K562 (cell line): ENCODE data around the gene RPTOR. TPM values are rescaled to one million over a fixed set of nuclear protein-coding genes. Genes with fewer than 3 reads are reported as not detected.

Experiments used
- ATAC-seq: fragments of 200-7000 bp; cut with Tn5 transposase; 3 replicates; pipeline ENCODE4 v1.9.1; 2020; ENCODE audit warnings: moderate library complexity
- BruUV-seq: library from RNA; stranded (reverse); fragments of 400-500 nt; replicated peaks from 2 replicates; lab custom pipeline; 2021; lab: Mats Ljungman, UMichigan
- CTCF ChIA-PET: fragments of 300-600 bp; formaldehyde crosslinking; extraction: SDS; loops from one replicate; lab custom pipeline; 2021; ENCODE audit warnings: low intra/inter-chr PET ratio; lab: Yijun Ruan, JAX
- POLR2A ChIA-PET: fragments of 300-600, 350-650 bp; sonication (Branson Sonifier 250); formaldehyde crosslinking; extraction: SDS; loops from one replicate; lab custom pipeline; 2021; ENCODE audit warnings: antibody characterized with exemption, inconsistent platforms; lab: Yijun Ruan, JAX
- DNase-seq, 4 experiments: peaks; one replicate each; pipeline versions ENCODE4 v3.0.0 to v3.0.0-alpha.2; 2011 to 2018; ENCODE audit warnings: low spot score in 3 of 4, mixed read lengths in 3 of 4; ENCODE audit errors: extremely low read depth in 1 of 4
- FAIRE-seq: peaks from 2 replicates; lab custom pipeline; 2011; peaks lifted over from hg19 to GRCh38; lab: Jason Lieb, UNC
- H2AFZ ChIP-seq: 2 replicates; pipeline ENCODE4 v1.6.0; 2011; ENCODE audit warnings: low read depth, low read length, control low read depth, inconsistent platforms
- H3K27ac ChIP-seq: fragments of 200-600 bp; 3 replicates; pipeline ENCODE4 v1.8.0; 2011; ENCODE audit warnings: low read depth, mild to moderate bottlenecking, control low read depth, inconsistent platforms, low read length, moderate library complexity, mixed read lengths; ENCODE audit errors: extremely low read depth
- H3K27me3 ChIP-seq, 2 experiments: fragments of 300-600 bp in 1 of 2; 2 replicates in 1 of 2; 3 replicates in 1 of 2; pipeline versions ENCODE4 v1.6.0 to v1.8.0; 2011; ENCODE audit warnings: inconsistent platforms in 2 of 2, low read length in 2 of 2, mild to moderate bottlenecking in 1 of 2, mixed read lengths in 1 of 2, moderate library complexity in 1 of 2; ENCODE audit not compliant: control insufficient read depth in 2 of 2, insufficient read depth in 2 of 2
- H3K36me3 ChIP-seq: fragments of 300-600 bp; 3 replicates; pipeline ENCODE4 v1.8.0; 2011; ENCODE audit warnings: mild to moderate bottlenecking, low read length, inconsistent platforms; ENCODE audit not compliant: control insufficient read depth, insufficient read depth
- H3K4me1 ChIP-seq, 2 experiments: fragments of 200-600 bp in 1 of 2; replicated peaks in 1 of 2; 2 replicates in 1 of 2; 3 replicates in 1 of 2; pipeline versions ENCODE4 v1.5.1 to v1.8.0; 2011; ENCODE audit warnings: inconsistent platforms in 2 of 2, low read length in 2 of 2, mild to moderate bottlenecking in 1 of 2, mixed read lengths in 1 of 2, moderate library complexity in 1 of 2; ENCODE audit not compliant: control insufficient read depth in 2 of 2, insufficient read depth in 2 of 2
- H3K4me2 ChIP-seq: 2 replicates; pipeline ENCODE4 v1.6.1; 2011; ENCODE audit warnings: low read length, control low read depth, inconsistent platforms, mixed read lengths; ENCODE audit not compliant: insufficient read depth
- H3K4me3 ChIP-seq: fragments of 200-600 bp; sonication (generic), shearing (Covaris generic); 2 replicates; pipeline ENCODE4 v1.5.1; 2016; ENCODE audit warnings: control low read depth, inconsistent platforms
- H3K79me2 ChIP-seq: fragments of 200-600 bp; 3 replicates; pipeline ENCODE4 v1.8.0; 2011; ENCODE audit warnings: low read length, inconsistent platforms; ENCODE audit not compliant: control insufficient read depth, insufficient read depth
- H3K9ac ChIP-seq, 2 experiments: 2 replicates each; pipeline versions ENCODE4 v1.6.0 to v1.6.1; 2011; ENCODE audit warnings: low read depth in 2 of 2, low read length in 2 of 2, control low read depth in 1 of 2, inconsistent platforms in 1 of 2, mild to moderate bottlenecking in 1 of 2, mixed read lengths in 1 of 2; ENCODE audit not compliant: insufficient read depth in 1 of 2
- H3K9me1 ChIP-seq: one replicate; pipeline ENCODE4 v1.6.0; 2011; ENCODE audit warnings: inconsistent platforms, mild to moderate bottlenecking, low read length, moderate library complexity; ENCODE audit not compliant: control insufficient read depth, insufficient read depth
- H3K9me3 ChIP-seq: replicated peaks from 2 replicates; pipeline ENCODE4 v1.5.1; 2011; ENCODE audit warnings: low read depth, low read length, inconsistent platforms; ENCODE audit not compliant: control insufficient read depth, insufficient read depth
- H4K20me1 ChIP-seq: replicated peaks from 2 replicates; pipeline ENCODE4 v1.6.1; 2011; ENCODE audit warnings: low read length, inconsistent platforms, mixed read lengths; ENCODE audit not compliant: control insufficient read depth, insufficient read depth
- GTF2A2 ChIP-seq: IDR thresholded peaks from 2 replicates; pipeline ENCODE4 v1.6.1; 2016; ENCODE audit warnings: mild to moderate bottlenecking, missing genetic modification characterization, missing compliant biosample characterization
- IRF2 ChIP-seq: sonication (generic); formaldehyde crosslinking; IDR thresholded peaks from 2 replicates; pipeline ENCODE4 v1.8.1; 2022; ENCODE audit warnings: mild to moderate bottlenecking, missing genetic modification reagents
- POLR2H ChIP-seq: IDR thresholded peaks from 2 replicates; pipeline ENCODE4 v1.6.1; 2016; ENCODE audit warnings: missing genetic modification characterization, low read depth, mild to moderate bottlenecking, control low read depth, missing compliant biosample characterization, moderate library complexity
- RFX7 ChIP-seq: fragments of 250-450 bp; sonication (Bioruptor Pico); IDR thresholded peaks from 2 replicates; pipeline ENCODE4 v1.5.1; 2021; ENCODE audit warnings: mild to moderate bottlenecking
- VEZF1 ChIP-seq: fragments of 200-800 bp; sonication (Bioruptor generic); IDR thresholded peaks from 2 replicates; pipeline ENCODE4 v1.6.1; 2017; ENCODE audit warnings: missing genetic modification characterization, missing compliant biosample characterization
- ZNF780A ChIP-seq: fragments of 250-450 bp; sonication (Bioruptor Pico); IDR thresholded peaks from 2 replicates; pipeline ENCODE4 v1.5.0; 2021; ENCODE audit warnings: mild to moderate bottlenecking
- WGBS: fragments of 100-300 bp; shearing (Covaris generic); methylation state at CpG from one replicate; pipeline ENCODE4 v1.1.6; 2016; ENCODE audit warnings: low coverage, mixed read lengths; ENCODE audit not compliant: insufficient coverage; ENCODE audit errors: missing lambda C conversion rate; 5-methylcytosine and 5-hydroxymethylcytosine counted together
- in situ Hi-C: fragments of 300-500 bp; cut with MboI; formaldehyde crosslinking; loops from 4 replicates; pipeline ENCODE4 v1.15.0; 2018; ENCODE audit warnings: inconsistent platforms, mixed read lengths
- intact Hi-C: fragments of 100-400 bp; cut with micrococcal nuclease; formaldehyde crosslinking; loops from 2 replicates; pipeline ENCODE4 v1.14.2; 2022
- polyA plus RNA-seq, 8 experiments: library from polyadenylated mRNA; depleted of rRNA in 4 of 8; stranded (reverse) in 5 of 8; unstranded in 3 of 8; fragments of >200 nt; fragmentation: Nextera tagmentation in 2 of 8; fragmentation: Illumina TruSeq in 1 of 8; extraction: Ambion mirVana in 2 of 8; extraction: Trizol in 1 of 8; gene quantifications; 2 replicates each; pipeline versions ENCODE4 v1.2.1 to v1.2.3, GENCODE V29; 2011 to 2014; ENCODE audit warnings: inconsistent platforms in 1 of 8, missing spikeins in 1 of 8
- total RNA-seq, 7 experiments: library from RNA; depleted of rRNA in 6 of 7; stranded (reverse); fragments of >200 nt in 6 of 7; fragmentation: Illumina TruSeq in 2 of 7; extraction: Trizol in 2 of 7; gene quantifications; 2 replicates each; pipeline versions ENCODE4 v1.2.1 to v1.2.3, GENCODE V29; 2011 to 2021; ENCODE audit warnings: low replicate concordance in 1 of 7
- TF ChIP-seq, protein P1 (sequence below): fragments of 250-450 bp; sonication (Bioruptor Pico); IDR thresholded peaks from 2 replicates; pipeline ENCODE4 v1.4.0; 2020

RPTOR gene
- total and polyA plus RNA-seq, 9 of the 15 experiments (the other 6 are each of a cell fraction or from before 2014, with no cell fraction given), result 0.24 to 54.1 (median 10.2) TPM

- no peaks in the 10 kb centered on the region; a peak in 1 of 5 replicates for H3K27me3 ChIP-seq
- H3K9me3 ChIP-seq, result no peaks in the 10 kb centered on the region
- H3K4me3 ChIP-seq, result no peak overlapping the region
- H4K20me1 ChIP-seq, result peaks cover 27% of the 10 kb centered on the region
- H3K79me2 ChIP-seq, result peaks cover 65% of the 10 kb centered on the region
- DNase-seq (no peak), FAIRE-seq (no peak), ATAC-seq (no peak)
- H3K9ac ChIP-seq, result peak overlapping the region in 1 of 2 experiments; percentile 46; a peak in 1 of 4 replicates
- no peak overlapping the region for H3K4me2 ChIP-seq
- no peak overlapping the region for H3K27ac ChIP-seq
- in situ Hi-C loops (no loop called here), intact Hi-C loops (no loop called here)
- ChIA-PET CTCF (no interaction called here), POLR2A (interaction anchor here (1.0 kb wide), 1 partner anchor 9 kb away, joined by 5 read pairs; no protein-coding TSS in a partner anchor)
- peaks cover 0 to 24% of the 10 kb centered on the region in 2 experiments; a peak in 2 of 5 replicates for H3K4me1 ChIP-seq
- H2AFZ ChIP-seq, result no peak overlapping the region
- H3K36me3 ChIP-seq, result no peaks in the 10 kb centered on the region
- H3K9me1 ChIP-seq, result peaks cover 7% of the 10 kb centered on the region
- WGBS, result 83% methylated on average over 5 of the region's 5 CpGs
- TF ChIP-seq RFX7 (CRISPR knock-in tag), result no peak
- no peak for TF ChIP-seq VEZF1 (CRISPR knock-in tag)
- TF ChIP-seq ZNF780A, result no peak
- TF ChIP-seq GTF2A2 (tag), result no peak
- BruUV-seq, result no TSS peak
Observed at GRCh38 chr17:80696964-80697363, 152.3 kb downstream of the RPTOR start.

GRCh38 chr17:80698297-80698696 lies 153.7 kb downstream of the RPTOR start:
- no peak overlapping the region for H3K9ac ChIP-seq
- CTCF ChIA-PET, result no interaction called here
- H3K4me2 ChIP-seq, result no peak overlapping the region
- no peak overlapping the region for H3K27ac ChIP-seq
- peaks cover 22% of the 10 kb centered on the region for H4K20me1 ChIP-seq
- no peak for DNase-seq
- H3K9me1 ChIP-seq, result peaks cover 7% of the 10 kb centered on the region
- no peaks in the 10 kb centered on the region; a peak in 1 of 5 replicates for H3K27me3 ChIP-seq
- peaks cover 66% of the 10 kb centered on the region for H3K79me2 ChIP-seq
- H3K36me3 ChIP-seq, result no peaks in the 10 kb centered on the region
- no peaks in the 10 kb centered on the region for H3K9me3 ChIP-seq
- intact Hi-C loops, result no loop called here
- peaks cover 0 to 28% of the 10 kb centered on the region in 2 experiments; a peak in 2 of 5 replicates for H3K4me1 ChIP-seq
- no peak for ATAC-seq
- in situ Hi-C loops, result no loop called here
- BruUV-seq, result no TSS peak
- no peak overlapping the region for H2AFZ ChIP-seq
- H3K4me3 ChIP-seq, result no peak overlapping the region
- POLR2A ChIA-PET, result interaction anchor here (0.6 kb wide), 1 partner anchor 12 kb away, joined by 7 read pairs; no protein-coding TSS in a partner anchor
- no peak for FAIRE-seq
- WGBS, result 89% methylated on average over 11 of the region's 14 CpGs
- TF ChIP-seq, protein P1, sequence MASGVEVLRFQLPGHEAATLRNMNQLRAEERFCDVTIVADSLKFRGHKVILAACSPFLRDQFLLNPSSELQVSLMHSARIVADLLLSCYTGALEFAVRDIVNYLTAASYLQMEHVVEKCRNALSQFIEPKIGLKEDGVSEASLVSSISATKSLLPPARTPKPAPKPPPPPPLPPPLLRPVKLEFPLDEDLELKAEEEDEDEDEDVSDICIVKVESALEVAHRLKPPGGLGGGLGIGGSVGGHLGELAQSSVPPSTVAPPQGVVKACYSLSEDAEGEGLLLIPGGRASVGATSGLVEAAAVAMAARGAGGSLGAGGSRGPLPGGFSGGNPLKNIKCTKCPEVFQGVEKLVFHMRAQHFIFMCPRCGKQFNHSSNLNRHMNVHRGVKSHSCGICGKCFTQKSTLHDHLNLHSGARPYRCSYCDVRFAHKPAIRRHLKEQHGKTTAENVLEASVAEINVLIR (CRISPR knock-in tag), result no peak
- no peak for TF ChIP-seq IRF2 (CRISPR knock-in tag)
- TF ChIP-seq POLR2H (tag), result no peak
